Activated CD4-positive, alpha-beta T cell treated with anti-CD3 and anti-CD28 coated beads, Interleukin-2, amount 10 ng/mL, durations not matched to agents 24 days and 14 days (primary cell): ENCODE results near the gene CFP. TPM values are rescaled to one million over a fixed set of nuclear protein-coding genes. Genes with fewer than 3 reads are reported as not detected.
"Not testable (repeated sequence)": the region's sequence is repeated elsewhere in the genome, so short reads cannot be mapped to it uniquely, and the experiment has no call there.

Experiments
- DNase-seq: peaks from one replicate; pipeline ENCODE4 v3.0.0; 2022
- H3K27ac Mint-ChIP-seq: one replicate; pipeline ENCODE4 v1.8.0; 2022; ENCODE audit warnings: mild to moderate bottlenecking, mixed read lengths
- H3K27me3 Mint-ChIP-seq: one replicate; pipeline ENCODE4 v1.8.0; 2022; ENCODE audit warnings: mixed read lengths
- H3K36me3 Mint-ChIP-seq: one replicate; pipeline ENCODE4 v1.8.0; 2022; ENCODE audit warnings: low read depth, mild to moderate bottlenecking, mixed read lengths
- H3K4me1 Mint-ChIP-seq: one replicate; pipeline ENCODE4 v1.8.0; 2021; ENCODE audit warnings: mixed read lengths
- H3K4me3 Mint-ChIP-seq: one replicate; pipeline ENCODE4 v1.8.0; 2022; ENCODE audit warnings: mild to moderate bottlenecking, moderate library complexity, mixed read lengths
- H3K9me3 Mint-ChIP-seq: one replicate; pipeline ENCODE4 v1.8.0; 2021; ENCODE audit warnings: mixed read lengths
- intact Hi-C: fragments of 100-400 bp; cut with micrococcal nuclease; formaldehyde crosslinking; loops from one replicate; pipeline ENCODE4 v1.15.1; 2023
- total RNA-seq: library from RNA; stranded (reverse); gene quantifications from 2 replicates; pipeline ENCODE4 v1.2.3, GENCODE V29; 2022

Gene CFP
- total RNA-seq, result 4.0 and 4.4 TPM in 2 replicates

GRCh38 chrX:47629419-47630200, at the start of gene CFP:
TSS of gene CFP (minus strand) at chrX:47629930. CDS start at chrX:47629844, 86 bp downstream.
- H3K27me3 Mint-ChIP-seq, result no peaks in the 10 kb centered on the region
- H3K4me3 Mint-ChIP-seq, result peak within 1 kb of the TSS; percentile 83
- peak; percentile 67 for DNase-seq
- intact Hi-C loops, result no loop called here
- H3K27ac Mint-ChIP-seq, result peak within 1 kb of the TSS; percentile 84
- no peaks in the 10 kb centered on the region for H3K9me3 Mint-ChIP-seq
- H3K36me3 Mint-ChIP-seq, result peaks cover 14% of the 10 kb centered on the region
- peaks cover 22% of the 10 kb centered on the region for H3K4me1 Mint-ChIP-seq

GRCh38 chrX:47675959-47676859, 46.5 kb upstream of the CFP start:
- H3K4me3 Mint-ChIP-seq, H3K27ac Mint-ChIP-seq, H3K4me1 Mint-ChIP-seq, DNase-seq, H3K9me3 Mint-ChIP-seq, H3K27me3 Mint-ChIP-seq, intact Hi-C loops, H3K36me3 Mint-ChIP-seq: not testable (repeated sequence)

GRCh38 chrX:47674776-47675175, 45.0 kb upstream of the CFP start:
- intact Hi-C loops, result no loop called here
- DNase-seq, result no peak
- no peaks in the 10 kb centered on the region for H3K4me1 Mint-ChIP-seq
- peaks cover 3% of the 10 kb centered on the region for H3K27me3 Mint-ChIP-seq
- H3K27ac Mint-ChIP-seq, result no peak overlapping the region
- no peak overlapping the region for H3K4me3 Mint-ChIP-seq
- H3K36me3 Mint-ChIP-seq, result no peaks in the 10 kb centered on the region
- H3K9me3 Mint-ChIP-seq, result peaks cover 3% of the 10 kb centered on the region

GRCh38 chrX:47665797-47666196, 36.1 kb upstream of the CFP start:
- H3K27me3 Mint-ChIP-seq, H3K27ac Mint-ChIP-seq, H3K9me3 Mint-ChIP-seq, intact Hi-C loops, DNase-seq, H3K36me3 Mint-ChIP-seq, H3K4me3 Mint-ChIP-seq: not testable (repeated sequence)
- peaks cover 14% of the 10 kb centered on the region for H3K4me1 Mint-ChIP-seq

GRCh38 chrX:47664737-47665136, 35.0 kb upstream of the CFP start:
- intact Hi-C loops, result no loop called here
- DNase-seq, result no peak
- Mint-ChIP-seq H3K4me1 (peaks cover 14% of the 10 kb centered on the region), H3K27ac (peak overlapping the region; percentile 78), H3K4me3 (no peak overlapping the region), H3K9me3 (peaks cover 4% of the 10 kb centered on the region), H3K27me3 (no peaks in the 10 kb centered on the region), H3K36me3 (peaks cover 5% of the 10 kb centered on the region)

GRCh38 chrX:47662144-47662657, 32.5 kb upstream of the CFP start:
- H3K36me3 Mint-ChIP-seq, result peaks cover 12% of the 10 kb centered on the region
- no peaks in the 10 kb centered on the region for H3K27me3 Mint-ChIP-seq
- peak overlapping the region; percentile 67 for H3K4me3 Mint-ChIP-seq
- peaks cover 18% of the 10 kb centered on the region for H3K4me1 Mint-ChIP-seq
- peak overlapping the region; percentile 96 for H3K27ac Mint-ChIP-seq
- DNase-seq, result peak; percentile 67
- peaks cover 3% of the 10 kb centered on the region for H3K9me3 Mint-ChIP-seq
- intact Hi-C loops, result loop anchor here (1.0 kb wide), 1 partner anchor 12 kb away; the partner anchor contains the start of gene ELK1

- Mint-ChIP-seq H3K9me3 (no peaks in the 10 kb centered on the region), H3K4me3 (no peak overlapping the region), H3K27me3 (no peaks in the 10 kb centered on the region), H3K27ac (peak overlapping the region; percentile 96), H3K4me1 (peaks cover 20% of the 10 kb centered on the region), H3K36me3 (peaks cover 18% of the 10 kb centered on the region)
- DNase-seq, result no peak
- intact Hi-C loops, result no loop called here
These were observed 31.8 kb upstream of the CFP start for GRCh38 chrX:47661539-47661938.

- peaks cover 29% of the 10 kb centered on the region for H3K4me1 Mint-ChIP-seq
- no peaks in the 10 kb centered on the region for H3K9me3 Mint-ChIP-seq
- H3K27me3 Mint-ChIP-seq, result no peaks in the 10 kb centered on the region
- intact Hi-C loops, result loop anchor here (2.0 to 10.0 kb wide), 3 partner anchors 99 to 512 kb away; partner anchors contain the start of genes ARAF, RBM10 and UBA1
- H3K27ac Mint-ChIP-seq, result peak overlapping the region; percentile 99
- peaks cover 35% of the 10 kb centered on the region for H3K36me3 Mint-ChIP-seq
- no peak for DNase-seq
- peak overlapping the region; percentile 88 for H3K4me3 Mint-ChIP-seq
These were observed 29.6 kb upstream of the CFP start for GRCh38 chrX:47659421-47659726.

GRCh38 chrX:47658684-47659420, 29.1 kb upstream of the CFP start, which contains the start of gene UXT:
TSS of gene UXT (minus strand) at chrX:47659180. CDS start at chrX:47658927, 253 bp downstream.
- no peaks in the 10 kb centered on the region for H3K27me3 Mint-ChIP-seq
- intact Hi-C loops, result loop anchor here (1.0 to 10.0 kb wide), 4 partner anchors 9 to 512 kb away; partner anchors contain the start of genes ARAF, ELK1, RBM10 and UBA1
- DNase-seq, result peak; percentile 97
- H3K36me3 Mint-ChIP-seq, result peaks cover 36% of the 10 kb centered on the region
- H3K27ac Mint-ChIP-seq, result peak within 1 kb of the TSS; percentile 99
- H3K9me3 Mint-ChIP-seq, result no peaks in the 10 kb centered on the region
- H3K4me1 Mint-ChIP-seq, result peaks cover 29% of the 10 kb centered on the region
- H3K4me3 Mint-ChIP-seq, result peak within 1 kb of the TSS; percentile 88

- Mint-ChIP-seq H3K9me3 (no peaks in the 10 kb centered on the region), H3K27ac (peak overlapping the region; percentile 99), H3K27me3 (no peaks in the 10 kb centered on the region), H3K4me1 (peaks cover 29% of the 10 kb centered on the region), H3K4me3 (peak overlapping the region; percentile 88), H3K36me3 (peaks cover 42% of the 10 kb centered on the region)
- DNase-seq, result no peak
- intact Hi-C loops, result loop anchor here (1.0 to 10.0 kb wide), 4 partner anchors 8 to 511 kb away; partner anchors contain the start of genes ARAF, ELK1, RBM10 and UBA1
These were observed 28.6 kb upstream of the CFP start for GRCh38 chrX:47658301-47658683.

GRCh38 chrX:47651043-47651905, 21.5 kb upstream of the CFP start:
- H3K27me3 Mint-ChIP-seq, result no peaks in the 10 kb centered on the region
- intact Hi-C loops, result loop anchor here (2.0 to 10.0 kb wide), 8 partner anchors 14 to 826 kb away; partner anchors contain the start of genes ARAF, CDK16, FTSJ1 and TIMP1
- peak overlapping the region; percentile 94 for H3K27ac Mint-ChIP-seq
- peaks cover 70% of the 10 kb centered on the region for H3K36me3 Mint-ChIP-seq
- no peaks in the 10 kb centered on the region for H3K9me3 Mint-ChIP-seq
- DNase-seq, result no peak
- peak overlapping the region; percentile 93 for H3K4me3 Mint-ChIP-seq
- H3K4me1 Mint-ChIP-seq, result peaks cover 54% of the 10 kb centered on the region
